ENCODE results near the gene POLR3E. TPM values are rescaled to one million over a fixed set of nuclear protein-coding genes. Genes with fewer than 3 reads are reported as not detected.

POLR3E gene
- total RNA-seq, 4 donors from 2014 or later: 21.5 to 57.2 (median 37.7) TPM

- TF ChIP-seq CTCF (IDR thresholded peaks at IDR 0.05) (no peak), POLR2A (IDR thresholded peaks at IDR 0.05) (no peak)
- no peaks in the 10 kb centered on the region for H3K9me3 ChIP-seq
- no peak overlapping the region for H3K4me3 ChIP-seq
- DNase-seq: no peak
- WGBS, 2 donors: 80 to 87% methylated on average over 2 to 3 of the region's 9 CpGs
- peaks cover 28 to 100% (median 38%) of the 10 kb centered on the region in 3 donors for H3K36me3 ChIP-seq
- H3K27ac ChIP-seq: no peak overlapping the region
- intact Hi-C loops (cut with DNase I): no loop called here
- peaks cover 0 to 59% (median 11%) of the 10 kb centered on the region in 3 donors for H3K4me1 ChIP-seq
- no peaks in the 10 kb centered on the region for H3K27me3 ChIP-seq
Measured at GRCh38 chr16:22316411-22316811, 19.2 kb downstream of the POLR3E start.

- peaks cover 28 to 100% (median 38%) of the 10 kb centered on the region in 3 donors for H3K36me3 ChIP-seq
- DNase-seq: no peak
- no peaks in the 10 kb centered on the region for H3K27me3 ChIP-seq
- no peak overlapping the region for H3K27ac ChIP-seq
- no peaks in the 10 kb centered on the region for H3K9me3 ChIP-seq
- TF ChIP-seq CTCF (IDR thresholded peaks at IDR 0.05) (no peak), POLR2A (IDR thresholded peaks at IDR 0.05) (no peak)
- no CpG with 5 or more reads among the region's 17 CpGs for WGBS, 2 donors
- H3K4me1 ChIP-seq: peaks cover 0 to 62% (median 11%) of the 10 kb centered on the region in 3 donors
- no peak overlapping the region for H3K4me3 ChIP-seq
- intact Hi-C loops (cut with DNase I): no loop called here
Measured at GRCh38 chr16:22317001-22317530, 19.9 kb downstream of the POLR3E start.

GRCh38 chr16:22317625-22318024 is 20.4 kb downstream of the POLR3E start:
- 83 to 85% methylated on average over 3 to 6 of the region's 6 CpGs for WGBS, 2 donors
- no peak for DNase-seq
- TF ChIP-seq CTCF (IDR thresholded peaks at IDR 0.05): no peak
- TF ChIP-seq POLR2A (IDR thresholded peaks at IDR 0.05): no peak
- H3K9me3 ChIP-seq: no peaks in the 10 kb centered on the region
- peaks cover 28 to 100% (median 38%) of the 10 kb centered on the region in 3 donors for H3K36me3 ChIP-seq
- intact Hi-C loops (cut with DNase I): no loop called here
- H3K27ac ChIP-seq: no peak overlapping the region
- H3K4me3 ChIP-seq: no peak overlapping the region
- H3K27me3 ChIP-seq: no peaks in the 10 kb centered on the region
- peaks cover 0 to 56% (median 11%) of the 10 kb centered on the region in 3 donors for H3K4me1 ChIP-seq

- Histone ChIP-seq H3K9me3 (no peaks in the 10 kb centered on the region), H3K36me3 (peaks cover 21 to 100% (median 43%) of the 10 kb centered on the region in 3 donors), H3K4me3 (no peak overlapping the region), H3K27me3 (no peaks in the 10 kb centered on the region), H3K27ac (no peak overlapping the region), H3K4me1 (peaks cover 0 to 46% (median 8%) of the 10 kb centered on the region in 3 donors)
- TF ChIP-seq CTCF (IDR thresholded peaks at IDR 0.05) (peak; percentile 23 to 58 (median 44)), POLR2A (IDR thresholded peaks at IDR 0.05) (no peak)
- no peak for DNase-seq
- intact Hi-C loops (cut with DNase I): no loop called here
- 78 to 79% methylated on average over 15 to 17 of the region's 18 CpGs for WGBS, 2 donors
Measured at GRCh38 chr16:22318690-22319358, 21.6 kb downstream of the POLR3E start.

- intact Hi-C loops (cut with DNase I): no loop called here
- no peak for DNase-seq
- Histone ChIP-seq H3K9me3 (no peaks in the 10 kb centered on the region), H3K4me3 (no peak overlapping the region), H3K4me1 (peaks cover 0 to 26% (median 0%) of the 10 kb centered on the region in 3 donors), H3K27me3 (no peaks in the 10 kb centered on the region), H3K36me3 (peaks cover 33 to 100% (median 49%) of the 10 kb centered on the region in 3 donors), H3K27ac (no peak overlapping the region)
- TF ChIP-seq CTCF (IDR thresholded peaks at IDR 0.05) (no peak), POLR2A (IDR thresholded peaks at IDR 0.05) (no peak)
- WGBS, 2 donors: 73 to 77% methylated on average over 13 of the region's 13 CpGs
Measured at GRCh38 chr16:22320572-22321339, 23.5 kb downstream of the POLR3E start.

Measured in esophagus squamous epithelium (tissue), 5 donors.